Lower leg skin (tissue), 3 donors: Measurements from ENCODE around the gene SPHK2.

Experiments used
- CTCF ChIP-seq, 3 donors: fragments of 450-650 bp; IDR thresholded peaks; one replicate each; pipeline ENCODE4 v1.5.1; 2016; ENCODE audit warnings: antibody characterized with exemption in 3 of 3, mild to moderate bottlenecking in 3 of 3, moderate library complexity in 2 of 3
- POLR2A ChIP-seq, 2 donors: fragments of 450-650 bp; IDR thresholded peaks; one replicate each; pipeline ENCODE4 v1.6.1; 2016 to 2017; ENCODE audit warnings: antibody characterized with exemption in 2 of 2, mild to moderate bottlenecking in 1 of 2, moderate library complexity in 1 of 2

DNA sequence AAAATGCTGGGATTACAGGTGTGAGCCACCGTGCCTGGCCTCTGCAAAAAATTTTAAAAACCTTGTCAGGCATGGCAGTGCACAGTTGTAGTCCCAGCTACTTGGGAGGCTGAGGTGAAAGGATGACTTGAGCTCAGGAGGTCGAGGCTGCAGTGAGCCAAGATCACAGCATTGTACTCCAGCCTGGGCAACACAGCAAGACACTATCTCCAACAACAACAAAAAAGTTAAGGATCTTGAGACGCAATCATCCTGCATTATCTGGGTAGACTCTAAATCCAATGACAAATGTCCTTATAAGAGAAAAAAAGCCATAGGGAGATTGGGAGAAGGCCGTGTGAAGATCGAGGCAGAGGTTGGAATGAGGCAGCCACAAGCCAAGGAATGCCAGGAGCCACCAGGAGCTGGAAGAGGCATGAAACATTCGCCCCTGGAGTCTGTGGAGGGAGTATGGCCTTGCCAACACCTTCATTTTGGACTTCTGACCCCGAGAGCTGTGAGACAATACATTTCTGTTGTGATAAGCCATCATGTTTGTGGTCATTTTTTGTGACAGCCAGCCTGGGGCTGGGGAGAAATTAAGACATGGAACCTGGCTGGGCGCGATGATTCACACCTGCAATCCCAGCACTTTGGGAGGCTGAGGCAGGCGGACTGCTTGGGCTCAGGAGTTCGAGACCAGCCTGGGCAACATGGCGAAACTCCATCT lies 31.8 kb downstream of the SPHK2 start:
- TF ChIP-seq POLR2A (IDR thresholded peaks at IDR 0.05) (no peak), CTCF (IDR thresholded peaks at IDR 0.05) (no peak)
